Fibroblast of the aortic adventitia (primary cell): ENCODE measurements around the gene SLF2. TPM values are rescaled to one million over a fixed set of nuclear protein-coding genes. Genes with fewer than 3 reads are reported as not detected.

ENCODE experiments used
- DNase-seq: peaks from one replicate; pipeline ENCODE4 v3.0.0-alpha.2; 2010; ENCODE audit warnings: low read depth
- H3K4me3 ChIP-seq: 2 replicates; pipeline ENCODE4 v1.5.1; 2011; ENCODE audit warnings: low read depth, mild to moderate bottlenecking, control low read depth, low read length, moderate library complexity
- CTCF ChIP-seq: IDR thresholded peaks from 2 replicates; pipeline ENCODE4 v1.5.1; 2011; ENCODE audit warnings: mild to moderate bottlenecking, low read length, control low read depth, inconsistent platforms; ENCODE audit not compliant: insufficient read depth
- total RNA-seq: library from RNA; depleted of rRNA; stranded (reverse); fragments of >200 nt; gene quantifications from 2 replicates; pipeline ENCODE4 v1.2.3, GENCODE V29; 2012; ENCODE audit warnings: low replicate concordance

SLF2 gene
- total RNA-seq, 1 donor: 62.8 TPM

- TF ChIP-seq CTCF: no peak
- no peak overlapping the region for H3K4me3 ChIP-seq
- no peak for DNase-seq
These were observed 26.2 kb upstream of the SLF2 start for GRCh38 chr10:100886521-100886920.

GRCh38 chr10:100886963-100887362 is 25.8 kb upstream of the SLF2 start:
- TF ChIP-seq CTCF: no peak
- DNase-seq: peak; percentile 38
- H3K4me3 ChIP-seq: no peak overlapping the region

- DNase-seq: no peak
- no peak overlapping the region for H3K4me3 ChIP-seq
- TF ChIP-seq CTCF: no peak
These were observed 24.9 kb upstream of the SLF2 start for GRCh38 chr10:100887761-100888296.

- TF ChIP-seq CTCF: peak; percentile 10
- no peak overlapping the region for H3K4me3 ChIP-seq
- DNase-seq: no peak
These were observed 23.8 kb upstream of the SLF2 start for GRCh38 chr10:100888957-100889356.

- no peak for DNase-seq
- TF ChIP-seq CTCF: no peak
- H3K4me3 ChIP-seq: no peak overlapping the region
These were observed 23.2 kb upstream of the SLF2 start for GRCh38 chr10:100889546-100889945.

GRCh38 chr10:100890141-100890672 is 22.6 kb upstream of the SLF2 start:
- DNase-seq: no peak
- no peak for TF ChIP-seq CTCF
- no peak overlapping the region for H3K4me3 ChIP-seq

GRCh38 chr10:100890673-100891317 is 22.0 kb upstream of the SLF2 start:
- peak; percentile 88 for DNase-seq
- TF ChIP-seq CTCF: no peak
- no peak overlapping the region for H3K4me3 ChIP-seq
